CD4-positive, alpha-beta T cell treated with Interleukin-10 for 1 hour (primary cell): Measurements from ENCODE around the gene RNF214.
A peak's percentile ranks its signal among the peaks of the same experiment; 100 is the strongest.

ENCODE experiments used
- DNase-seq: peaks from one replicate; pipeline ENCODE4 v3.0.0-alpha.2; 2020

Gene RNF214

GRCh38 chr11:117289795-117290194, 57.3 kb downstream of the RNF214 start:
- no peak for DNase-seq

- no peak for DNase-seq
Measured at GRCh38 chr11:117290809-117291396, 58.4 kb downstream of the RNF214 start, which contains the start of gene BACE1-AS. BACE1-AS (plus strand) TSS chr11:117291346.

- no peak for DNase-seq
Measured at GRCh38 chr11:117292616-117293015, 60.1 kb downstream of the RNF214 start.

- DNase-seq: no peak
Measured at GRCh38 chr11:117295438-117296137, 63.1 kb downstream of the RNF214 start.

GRCh38 chr11:117296881-117297280, 64.4 kb downstream of the RNF214 start:
- no peak for DNase-seq

- no peak for DNase-seq
Measured at GRCh38 chr11:117298195-117298594, 65.7 kb downstream of the RNF214 start.

- DNase-seq: no peak
Measured at GRCh38 chr11:117299351-117300282, 67.1 kb downstream of the RNF214 start.

GRCh38 chr11:117300283-117300663, 67.8 kb downstream of the RNF214 start:
- no peak for DNase-seq

- no peak for DNase-seq
Measured at GRCh38 chr11:117300773-117301172, 68.3 kb downstream of the RNF214 start.

GRCh38 chr11:117302228-117302627, 69.8 kb downstream of the RNF214 start:
- no peak for DNase-seq

- DNase-seq: no peak
Measured at GRCh38 chr11:117303101-117303500, 70.6 kb downstream of the RNF214 start.

- DNase-seq: no peak
Measured at GRCh38 chr11:117303646-117304315, 71.3 kb downstream of the RNF214 start.

- DNase-seq: no peak
Measured at GRCh38 chr11:117305145-117305544, 72.7 kb downstream of the RNF214 start.

GRCh38 chr11:117309310-117309709, 76.8 kb downstream of the RNF214 start:
- no peak for DNase-seq

- DNase-seq: no peak
Measured at GRCh38 chr11:117313091-117313490, 80.6 kb downstream of the RNF214 start.

- no peak for DNase-seq
Measured at GRCh38 chr11:117313828-117314768, 81.6 kb downstream of the RNF214 start.

GRCh38 chr11:117314840-117315239, 82.4 kb downstream of the RNF214 start:
- DNase-seq: no peak

GRCh38 chr11:117315285-117316196, 83.1 kb downstream of the RNF214 start:
- peak; percentile 16 for DNase-seq

- peak; percentile 9 for DNase-seq
Measured at GRCh38 chr11:117316197-117316961, 83.9 kb downstream of the RNF214 start, which contains the start of gene BACE1. BACE1 (minus strand) TSS chr11:117316256; CDS start chr11:117315795, 461 bp downstream.

- DNase-seq: no peak
Measured at GRCh38 chr11:117318738-117319137, 86.3 kb downstream of the RNF214 start.
